Right ventricle myocardium inferior (tissue), 1 donor: ENCODE measurements around the gene TACR3. TPM values are rescaled to one million over a fixed set of nuclear protein-coding genes. Genes with fewer than 3 reads are reported as not detected.
"Not testable (repeated sequence)": the region's sequence is repeated elsewhere in the genome, so short reads cannot be mapped to it uniquely, and the experiment has no call there.

Source experiments
- ATAC-seq: fragments of 200-7000 bp; cut with Tn5 transposase; one replicate; pipeline ENCODE4 v1.9.1; 2020; ENCODE audit warnings: mild to moderate bottlenecking, moderate library complexity
- DNase-seq: peaks from one replicate; pipeline ENCODE4 v3.0.0; 2021; ENCODE audit errors: missing footprints
- intact Hi-C: fragments of 100-400 bp; cut with DNase I; formaldehyde crosslinking; loops from one replicate; pipeline ENCODE4 v1.11.0; 2022
- long read RNA-seq: library from polyadenylated mRNA; unstranded; transcript quantifications from one replicate; pipeline ENCODE4 v2.0.0, GENCODE V29; 2021
- total RNA-seq: library from RNA; stranded (reverse); fragmentation: NEBNext Ultra II Directional; extraction: Animal tissue kit (Norgen Biotek cat#: 25700); gene quantifications from one replicate; pipeline ENCODE4 v1.2.1, GENCODE V29; 2021
- donor health status: DM: no; HTN: yes; CAD: no; lungs with severe emphysema.

TACR3 gene, protein sequence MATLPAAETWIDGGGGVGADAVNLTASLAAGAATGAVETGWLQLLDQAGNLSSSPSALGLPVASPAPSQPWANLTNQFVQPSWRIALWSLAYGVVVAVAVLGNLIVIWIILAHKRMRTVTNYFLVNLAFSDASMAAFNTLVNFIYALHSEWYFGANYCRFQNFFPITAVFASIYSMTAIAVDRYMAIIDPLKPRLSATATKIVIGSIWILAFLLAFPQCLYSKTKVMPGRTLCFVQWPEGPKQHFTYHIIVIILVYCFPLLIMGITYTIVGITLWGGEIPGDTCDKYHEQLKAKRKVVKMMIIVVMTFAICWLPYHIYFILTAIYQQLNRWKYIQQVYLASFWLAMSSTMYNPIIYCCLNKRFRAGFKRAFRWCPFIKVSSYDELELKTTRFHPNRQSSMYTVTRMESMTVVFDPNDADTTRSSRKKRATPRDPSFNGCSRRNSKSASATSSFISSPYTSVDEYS
- total RNA-seq: not detected
- long read RNA-seq: 0 reads

DNA sequence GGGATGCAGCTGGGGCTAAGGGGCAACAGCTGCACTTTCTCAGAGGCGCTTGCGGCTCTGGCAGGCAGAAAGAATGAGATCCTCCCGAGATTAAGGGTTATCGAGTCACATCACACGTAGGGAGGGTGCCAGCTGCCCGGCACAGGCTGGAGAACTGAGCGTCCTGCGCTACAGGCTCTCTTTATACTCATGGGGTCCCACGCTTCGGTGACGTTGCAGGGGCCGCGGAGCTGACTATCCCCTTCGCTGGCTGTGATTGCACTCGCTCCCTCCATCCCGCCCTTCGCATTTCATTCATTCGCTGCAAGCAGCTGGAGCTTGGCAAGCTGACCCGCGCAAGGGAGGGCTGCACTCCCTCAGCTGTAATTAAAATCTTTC is at the start of gene TACR3:
Gene TACR3, minus strand, starts transcription at position 156 of the 378 bp plus-strand sequence. CDS start 310 bp downstream, outside the sequence.
- ATAC-seq (peak; percentile 20), DNase-seq (no peak)
- intact Hi-C loops: no loop called here

DNA sequence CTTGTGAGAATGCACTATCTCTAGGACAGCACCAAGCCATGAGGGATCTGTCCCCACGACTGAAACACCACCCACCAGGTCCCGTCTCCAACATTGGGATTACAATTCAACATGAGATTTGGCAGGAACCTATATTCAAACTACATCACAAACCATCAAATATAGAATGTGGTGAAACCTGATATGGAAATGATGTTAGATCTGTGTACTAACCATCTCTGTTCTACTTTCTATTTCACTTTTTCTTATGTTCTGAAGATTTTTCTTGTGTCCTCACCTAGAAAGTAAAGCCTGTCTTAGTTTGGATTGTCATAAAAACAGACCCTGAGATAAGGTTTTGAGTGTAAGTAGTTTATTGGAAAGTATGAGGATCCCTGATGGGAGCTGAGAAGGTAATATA is 37.8 kb upstream of the TACR3 start:
- ATAC-seq (no peak), DNase-seq (no peak)
- intact Hi-C loops: no loop called here

DNA sequence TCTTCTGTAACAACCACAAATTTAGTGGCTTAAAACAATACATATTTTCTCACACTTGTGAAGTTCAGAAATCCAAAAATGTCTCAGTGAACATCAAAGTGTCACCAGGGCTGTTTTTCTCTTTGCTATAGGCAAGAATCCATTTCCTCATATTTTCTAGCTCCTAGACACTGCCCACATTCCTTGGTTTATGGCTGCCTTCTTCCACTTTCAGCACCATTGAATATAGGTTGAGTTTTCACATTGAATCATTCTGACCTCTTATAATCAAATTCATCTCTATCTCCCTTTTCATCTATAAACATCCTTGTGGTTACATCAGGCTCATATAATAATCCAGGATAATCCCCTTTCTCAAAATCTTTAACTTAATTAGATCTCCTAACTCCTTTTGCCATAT is 37.0 kb upstream of the TACR3 start:
- DNase-seq (no peak), ATAC-seq (no peak)
- intact Hi-C loops: no loop called here

DNA sequence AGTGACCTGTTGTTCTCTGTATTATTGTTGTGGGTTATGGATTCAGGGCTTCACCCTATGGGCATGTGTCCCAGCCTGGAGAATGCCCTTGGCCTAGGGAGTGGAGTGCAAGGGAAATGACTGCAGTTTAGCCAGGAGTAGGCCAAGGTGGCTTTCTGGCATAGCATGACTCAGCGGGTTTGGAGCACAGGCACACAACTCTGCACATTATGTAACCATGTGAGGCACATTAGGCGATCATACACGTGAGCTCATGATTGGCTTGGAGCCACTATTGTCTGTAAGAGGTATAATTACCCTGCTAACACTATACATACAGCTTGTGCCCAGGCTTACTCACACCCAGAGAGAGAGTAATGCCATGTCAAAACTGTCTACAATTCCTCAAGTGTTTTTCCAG is 35.1 kb upstream of the TACR3 start:
- ATAC-seq (no peak), DNase-seq (no peak)
- intact Hi-C loops: no loop called here

DNA sequence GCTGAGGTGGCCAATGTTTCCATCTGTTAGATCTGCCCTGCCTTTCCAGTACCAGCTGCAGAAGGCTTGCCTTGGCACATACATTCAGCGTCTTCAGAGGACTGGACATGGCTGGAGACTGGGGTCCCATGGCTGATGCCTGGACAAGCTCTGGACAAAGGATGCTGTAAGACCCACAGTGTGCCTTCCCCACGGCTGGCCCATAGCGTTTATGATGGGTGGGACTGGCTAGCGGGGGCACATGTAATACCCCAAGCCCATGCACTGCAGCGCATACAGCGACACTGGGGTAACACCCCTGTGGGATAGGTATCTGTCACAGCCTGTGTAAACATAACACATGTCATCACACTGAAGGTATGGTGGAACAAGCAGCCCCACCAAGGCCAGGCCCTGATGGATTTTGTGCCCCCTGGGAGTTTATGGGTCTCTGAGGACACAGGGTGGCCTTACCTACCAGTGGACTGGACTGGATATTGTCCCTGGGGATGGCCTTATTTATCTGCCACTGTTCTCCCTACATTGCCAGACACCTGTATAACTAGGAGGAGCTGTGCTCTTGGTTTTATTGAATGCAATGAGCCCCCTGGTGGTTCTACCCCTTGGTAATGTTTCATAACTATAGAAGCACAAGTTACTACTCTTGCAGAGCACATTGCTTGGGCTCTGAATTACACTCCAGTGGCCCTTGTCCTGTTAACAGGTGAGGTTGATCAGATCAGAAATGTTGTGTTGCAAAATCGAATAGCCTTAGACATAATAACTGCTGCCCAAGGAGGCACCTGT is 34.3 kb upstream of the TACR3 start:
- DNase-seq: no peak
- ATAC-seq: no peak
- intact Hi-C loops: no loop called here

DNA sequence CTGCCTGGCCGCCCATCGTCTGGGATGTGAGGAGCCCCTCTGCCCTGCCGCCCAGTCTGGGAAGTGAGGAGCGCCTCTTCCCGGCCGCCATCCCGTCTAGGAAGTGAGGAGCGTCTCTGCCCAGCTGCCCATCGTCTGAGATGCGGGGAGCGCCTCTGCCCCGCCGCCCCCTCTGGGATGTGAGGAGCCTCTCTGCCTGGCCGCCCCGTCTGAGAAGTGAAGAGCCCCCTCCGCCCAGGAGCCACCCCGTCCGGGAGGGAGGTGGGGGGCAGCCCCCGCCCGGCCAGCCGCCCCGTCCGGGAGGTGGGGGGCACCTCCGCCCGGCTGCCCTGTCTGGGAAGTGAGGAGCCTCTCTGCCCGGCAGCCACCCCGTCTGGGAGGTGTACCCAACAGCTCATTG is 3.4 kb upstream of the TACR3 start:
- intact Hi-C loops, ATAC-seq: not testable (repeated sequence)
- peak; percentile 42 for DNase-seq

DNA sequence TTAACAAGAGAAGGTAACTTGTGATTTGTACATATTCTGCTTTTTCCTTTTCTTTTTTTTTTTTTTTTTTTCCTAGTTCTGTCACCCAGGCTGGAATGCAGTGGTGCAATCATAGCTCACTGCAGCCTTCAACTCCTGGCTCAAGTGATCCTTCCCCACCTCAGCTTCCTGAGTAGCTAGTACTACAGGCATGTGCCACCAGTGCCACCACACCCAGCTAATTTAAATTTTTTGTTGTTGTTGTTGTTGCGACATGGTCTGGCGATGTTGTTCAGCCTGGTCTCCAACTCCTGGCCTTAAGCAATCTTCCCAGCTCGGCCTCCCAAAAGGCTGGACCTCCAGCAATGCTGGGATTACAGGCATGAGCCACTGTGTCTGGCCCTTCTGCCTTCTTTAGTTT is 1.5 kb upstream of the TACR3 start:
- ATAC-seq (no peak), DNase-seq (no peak)
- intact Hi-C loops: no loop called here

DNA sequence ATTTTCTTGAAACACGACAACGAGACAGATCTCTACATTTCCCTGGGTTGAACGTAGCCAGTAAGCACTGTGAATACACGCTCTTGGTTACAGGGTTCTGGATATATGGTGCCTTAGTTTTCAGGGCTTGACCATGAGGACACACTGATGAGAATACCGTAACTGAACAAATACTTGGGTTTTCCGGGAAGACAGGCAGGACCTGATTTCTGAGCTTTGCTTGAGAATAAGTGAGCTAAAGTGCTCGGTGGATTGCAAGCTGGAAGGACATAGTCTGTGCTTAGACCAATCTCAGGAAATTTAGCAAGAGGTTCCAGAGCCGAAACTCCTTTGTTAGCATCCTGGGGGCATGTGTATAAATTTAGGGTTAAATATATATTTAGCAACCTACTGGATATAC is 876 bp upstream of the TACR3 start:
- DNase-seq: no peak
- no peak for ATAC-seq
- intact Hi-C loops: no loop called here

DNA sequence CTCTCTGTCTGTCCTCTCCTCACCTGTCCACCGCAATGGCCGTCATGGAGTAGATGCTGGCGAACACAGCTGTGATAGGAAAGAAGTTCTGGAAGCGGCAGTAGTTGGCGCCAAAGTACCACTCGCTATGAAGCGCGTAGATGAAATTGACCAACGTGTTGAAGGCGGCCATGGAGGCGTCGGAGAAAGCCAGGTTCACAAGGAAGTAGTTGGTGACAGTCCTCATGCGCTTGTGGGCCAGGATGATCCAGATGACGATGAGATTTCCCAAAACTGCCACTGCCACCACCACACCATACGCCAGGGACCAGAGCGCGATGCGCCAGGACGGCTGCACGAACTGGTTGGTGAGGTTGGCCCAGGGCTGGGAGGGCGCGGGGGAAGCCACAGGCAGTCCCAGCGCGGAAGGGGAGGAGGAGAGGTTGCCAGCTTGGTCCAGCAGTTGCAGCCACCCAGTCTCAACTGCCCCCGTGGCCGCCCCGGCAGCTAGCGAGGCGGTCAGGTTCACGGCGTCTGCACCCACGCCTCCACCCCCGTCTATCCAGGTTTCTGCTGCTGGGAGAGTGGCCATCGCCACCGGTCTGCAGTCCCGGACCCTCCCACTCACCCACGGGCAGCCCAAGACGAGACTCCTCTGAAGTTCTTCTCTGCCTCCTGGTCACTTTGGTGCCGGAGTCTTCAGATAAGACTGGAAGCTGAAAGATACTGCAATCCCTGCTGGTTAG is 518 bp downstream of the TACR3 start:
- intact Hi-C loops: no loop called here
- ATAC-seq (peak; percentile 10), DNase-seq (peak; percentile 50)

DNA sequence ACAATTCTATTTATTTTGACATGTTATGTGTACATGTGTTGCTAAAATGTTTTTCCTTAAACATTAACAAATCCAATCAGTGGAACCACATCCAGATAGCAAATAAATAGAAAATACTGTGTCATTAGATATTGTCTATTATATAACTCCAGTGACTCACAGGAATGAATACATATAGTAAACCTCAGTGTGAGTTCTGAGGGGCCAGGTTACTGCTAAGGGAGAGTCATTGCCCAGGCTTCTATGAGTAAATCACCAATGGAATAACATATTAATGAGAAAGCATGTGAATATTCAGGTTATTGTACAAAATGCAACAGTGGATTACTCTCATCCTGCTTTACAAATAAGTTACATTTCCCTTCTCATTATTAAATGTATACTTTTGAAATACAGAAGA is 27.2 kb downstream of the TACR3 start:
- no peak for ATAC-seq
- intact Hi-C loops: no loop called here
- DNase-seq: no peak

DNA sequence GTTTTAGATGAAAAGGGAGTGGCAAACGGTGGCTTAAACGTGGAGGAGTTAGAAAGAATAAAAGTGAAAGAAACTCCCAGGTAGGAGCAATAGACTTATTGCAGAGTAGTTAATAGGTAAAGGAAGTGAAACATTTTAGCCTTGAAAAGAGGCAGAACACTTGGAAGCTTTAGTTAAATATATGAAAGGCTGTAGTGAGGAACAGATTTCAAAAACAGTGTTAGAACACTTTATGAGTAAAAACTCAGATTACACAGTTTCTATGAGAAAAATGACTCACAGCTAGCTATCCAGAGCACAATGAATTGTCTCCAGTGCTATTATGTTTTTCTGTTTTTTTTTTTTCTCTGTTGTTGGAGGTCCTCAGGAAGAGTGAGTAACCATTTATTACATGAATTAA is 45.8 kb downstream of the TACR3 start:
- ATAC-seq (no peak), DNase-seq (no peak)
- intact Hi-C loops: no loop called here

DNA sequence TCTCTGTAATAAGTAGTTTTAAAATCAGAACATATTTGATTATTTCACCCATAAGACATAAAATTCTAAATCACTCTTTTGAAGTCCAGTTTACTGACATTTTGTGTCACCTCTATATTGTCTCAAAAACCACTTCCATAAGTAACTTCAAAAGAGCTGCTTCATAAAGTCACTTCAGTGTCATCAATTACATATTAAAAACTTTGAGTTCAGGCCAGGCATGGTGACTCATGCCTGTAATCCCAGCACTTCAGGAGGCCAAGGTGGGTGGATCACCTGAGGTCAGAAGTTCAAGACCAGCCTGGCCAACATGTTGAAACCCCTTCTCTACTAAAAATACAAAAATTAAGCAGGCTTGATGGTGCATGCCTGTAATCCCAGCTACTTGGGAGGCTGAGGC is 53.0 kb downstream of the TACR3 start:
- intact Hi-C loops, ATAC-seq, DNase-seq: not testable (repeated sequence)

DNA sequence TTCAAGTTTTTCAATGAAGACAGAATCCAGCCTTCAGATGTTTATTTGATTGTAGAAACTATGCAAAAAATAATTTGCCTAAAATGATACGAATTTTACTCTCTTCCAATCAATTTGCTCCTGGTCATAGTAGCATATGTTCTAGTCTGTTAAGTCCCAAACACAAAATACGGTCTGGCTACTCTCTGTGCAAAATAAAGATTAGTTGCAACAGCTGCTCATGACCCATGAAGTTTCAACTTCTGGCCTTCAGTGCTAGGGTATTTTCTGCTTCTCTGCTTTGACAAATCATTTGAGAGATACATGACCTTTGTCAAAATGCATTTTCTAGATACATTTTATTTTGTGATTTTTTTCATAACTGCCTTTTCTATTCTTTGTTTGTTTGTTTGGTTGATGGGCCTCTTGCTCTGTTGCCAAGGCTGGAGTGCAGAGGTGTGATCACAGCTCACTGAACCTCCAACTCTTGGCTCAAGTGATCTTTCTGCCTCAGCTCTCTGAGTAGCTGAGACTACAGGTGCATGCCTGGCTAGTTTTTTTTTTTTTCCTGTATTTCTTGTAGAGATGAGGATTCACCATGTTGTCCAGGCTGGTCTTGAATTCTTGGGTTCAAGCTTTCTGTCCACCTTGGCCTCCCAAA is 55.2 kb downstream of the TACR3 start:
- ATAC-seq (no peak), DNase-seq (no peak)
- intact Hi-C loops: no loop called here

DNA sequence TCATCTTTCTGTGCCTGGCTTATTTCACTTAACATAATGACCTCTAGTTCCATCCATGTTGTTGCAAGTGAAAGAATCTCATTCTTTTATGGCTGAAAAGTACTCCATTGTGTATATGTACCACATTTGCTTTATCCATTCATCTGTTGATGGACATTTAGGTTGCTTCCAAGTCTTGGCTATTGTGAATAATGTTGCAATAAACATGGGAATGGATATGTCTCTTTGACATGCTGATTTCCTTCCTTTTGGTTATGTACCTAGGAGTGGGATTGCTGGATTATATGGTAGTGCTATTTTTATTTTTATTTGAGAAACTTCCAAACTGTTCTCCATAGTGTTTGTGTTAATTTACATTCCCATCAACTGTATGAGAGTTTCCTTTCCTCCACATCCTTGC is 71.2 kb downstream of the TACR3 start:
- DNase-seq (no peak), ATAC-seq (no peak)
- intact Hi-C loops: no loop called here

DNA sequence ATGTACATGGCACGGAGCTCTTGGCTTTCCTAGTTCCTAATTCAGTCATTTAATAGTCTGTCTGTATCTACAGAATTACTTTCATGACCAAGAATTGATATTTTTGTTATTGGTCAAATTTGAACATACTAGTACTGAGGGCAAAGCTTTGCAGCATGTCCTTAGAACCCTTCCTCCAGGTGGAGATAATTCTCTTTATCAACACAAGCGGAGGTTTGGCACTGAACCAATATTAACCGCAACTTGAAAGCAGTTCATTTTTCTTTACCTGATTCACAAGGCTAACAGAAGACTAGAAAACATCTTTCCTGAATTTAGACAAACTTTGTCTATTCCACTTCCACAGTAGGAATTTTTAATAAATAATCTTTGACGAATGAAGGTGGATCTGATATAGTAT is 73.8 kb downstream of the TACR3 start:
- intact Hi-C loops: no loop called here

DNA sequence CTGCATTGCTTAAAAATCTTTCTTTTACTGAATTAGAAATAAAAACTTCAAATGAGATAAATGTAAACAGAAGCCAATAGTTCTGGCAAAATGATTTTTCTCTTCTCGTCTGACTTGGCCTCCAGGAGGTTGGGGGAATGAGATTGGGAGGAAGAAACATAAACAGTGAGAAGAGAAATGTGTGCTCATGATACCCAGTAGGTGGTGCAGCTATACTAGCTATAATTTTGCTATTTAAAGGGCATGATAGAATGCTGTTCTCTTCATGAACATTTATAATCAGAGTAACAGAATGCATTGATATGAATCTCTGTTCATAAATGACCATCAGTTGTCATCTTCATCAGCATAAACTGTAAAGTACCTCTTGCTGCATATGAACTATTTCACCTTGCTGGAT is 85.5 kb downstream of the TACR3 start:
- ATAC-seq: no peak
- intact Hi-C loops: no loop called here
- DNase-seq: no peak

More for the DNA sequence above, 73.8 kb downstream of the TACR3 start:
- no peak for DNase-seq
- ATAC-seq: no peak

DNA sequence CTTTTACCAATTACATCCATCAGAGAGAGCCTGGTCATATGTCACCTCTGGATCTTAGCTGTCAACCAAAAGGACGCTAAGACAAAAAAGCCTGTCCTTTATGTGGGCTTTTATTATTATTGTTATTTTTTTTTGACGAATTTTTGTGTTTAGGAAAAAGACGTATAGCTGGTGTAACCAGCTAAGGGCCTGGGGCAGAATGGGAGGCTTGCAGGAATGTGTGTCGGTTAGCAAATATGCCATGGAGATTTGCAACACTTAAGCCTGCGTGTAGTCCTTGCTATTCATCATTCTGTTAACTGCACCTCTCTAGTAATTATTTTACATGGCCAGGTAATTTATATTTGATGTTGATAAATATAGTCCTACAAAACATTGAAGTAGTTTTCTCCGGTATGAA is 93.5 kb downstream of the TACR3 start:
- ATAC-seq (no peak), DNase-seq (no peak)
- intact Hi-C loops: no loop called here

DNA sequence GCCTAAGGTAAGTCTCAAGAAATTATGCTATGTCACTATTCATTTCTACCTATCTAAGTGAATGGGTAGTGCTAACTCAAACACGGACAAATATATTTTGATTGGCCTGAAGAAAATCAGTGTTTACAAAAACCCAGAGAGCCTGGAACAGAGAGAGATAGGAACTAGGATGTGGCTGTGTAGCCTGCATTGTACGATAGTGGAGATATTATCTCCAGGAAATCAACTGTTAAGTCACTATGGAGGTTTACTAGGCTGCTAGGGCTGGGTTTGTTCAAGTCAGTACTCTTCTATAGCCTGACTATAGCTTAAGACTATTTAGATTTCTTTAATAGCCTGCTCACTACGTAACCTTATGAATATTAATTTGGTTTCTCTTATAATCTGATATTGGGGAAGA is 127.9 kb downstream of the TACR3 start:
- ATAC-seq (no peak), DNase-seq (no peak)
- intact Hi-C loops: no loop called here

DNA sequence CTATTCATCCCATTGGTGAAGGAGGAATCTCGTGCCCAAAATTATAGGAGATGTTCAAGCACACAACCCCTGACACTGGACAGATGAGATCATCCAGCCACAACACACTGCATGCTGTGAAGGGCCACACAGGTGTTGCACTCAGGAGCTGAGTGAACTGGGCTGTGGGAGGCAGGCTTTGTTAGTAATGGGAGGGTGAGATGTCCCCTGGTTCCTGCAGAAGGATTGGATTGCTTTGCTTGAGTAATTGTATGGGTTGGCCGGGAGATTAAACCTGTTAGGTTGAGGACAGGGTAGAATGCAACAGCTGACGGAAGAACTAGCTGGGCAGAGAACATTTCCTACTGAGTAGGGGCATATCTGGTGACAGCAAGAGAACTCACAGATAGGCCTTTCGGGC is 152.2 kb downstream of the TACR3 start:
- ATAC-seq: no peak
- no peak for DNase-seq
- intact Hi-C loops: no loop called here
